ENCODE results near the gene NOS1AP.

DNA sequence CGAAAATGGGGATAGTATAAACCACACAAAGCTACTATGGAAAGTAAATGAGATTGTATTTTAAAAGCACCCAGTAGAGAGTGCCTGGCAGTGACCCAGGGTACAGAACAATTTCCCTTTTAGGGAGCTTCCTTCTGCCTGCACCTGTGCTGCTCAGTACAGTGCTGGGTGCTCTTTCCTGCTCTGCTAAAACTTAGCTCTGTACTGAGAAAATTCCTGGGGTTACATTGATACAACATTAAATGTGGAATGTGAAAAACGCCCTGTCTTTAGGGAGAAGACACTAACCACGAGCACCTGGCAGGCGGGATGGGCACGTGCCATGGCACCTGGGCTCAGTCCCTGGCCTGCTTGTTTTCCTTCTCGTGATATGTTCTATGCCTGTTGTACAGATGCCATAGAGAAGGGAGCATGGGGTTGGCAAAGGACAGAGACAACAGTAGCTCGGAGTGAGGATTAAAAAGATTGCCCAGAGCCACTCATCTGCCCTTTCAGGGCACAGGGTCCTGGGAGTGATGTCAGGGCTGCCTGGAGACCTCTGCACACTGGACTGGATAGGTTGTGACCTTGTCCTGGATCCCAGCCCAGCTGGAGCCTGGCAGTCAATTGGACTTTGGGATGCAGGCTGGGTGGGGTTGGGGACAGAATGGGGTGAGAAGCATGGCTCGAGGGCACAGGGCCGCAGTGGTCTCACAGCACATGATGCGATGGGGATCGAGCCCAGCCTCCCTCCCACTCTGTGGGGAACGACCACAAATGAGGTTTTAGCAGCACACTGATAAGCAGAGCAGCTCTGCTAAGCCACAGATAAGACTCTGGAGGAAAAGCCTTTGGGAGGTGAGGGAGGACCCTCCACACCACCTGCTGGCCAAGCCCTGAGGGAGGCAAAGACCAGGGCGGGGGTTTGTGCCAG is 302.9 kb downstream of the NOS1AP start:
- TF ChIP-seq, protein P1, sequence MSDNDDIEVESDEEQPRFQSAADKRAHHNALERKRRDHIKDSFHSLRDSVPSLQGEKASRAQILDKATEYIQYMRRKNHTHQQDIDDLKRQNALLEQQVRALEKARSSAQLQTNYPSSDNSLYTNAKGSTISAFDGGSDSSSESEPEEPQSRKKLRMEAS (IDR thresholded peaks at IDR 0.05; ENCODE audit: low read depth), result no peak
- TF ChIP-seq, protein P2, sequence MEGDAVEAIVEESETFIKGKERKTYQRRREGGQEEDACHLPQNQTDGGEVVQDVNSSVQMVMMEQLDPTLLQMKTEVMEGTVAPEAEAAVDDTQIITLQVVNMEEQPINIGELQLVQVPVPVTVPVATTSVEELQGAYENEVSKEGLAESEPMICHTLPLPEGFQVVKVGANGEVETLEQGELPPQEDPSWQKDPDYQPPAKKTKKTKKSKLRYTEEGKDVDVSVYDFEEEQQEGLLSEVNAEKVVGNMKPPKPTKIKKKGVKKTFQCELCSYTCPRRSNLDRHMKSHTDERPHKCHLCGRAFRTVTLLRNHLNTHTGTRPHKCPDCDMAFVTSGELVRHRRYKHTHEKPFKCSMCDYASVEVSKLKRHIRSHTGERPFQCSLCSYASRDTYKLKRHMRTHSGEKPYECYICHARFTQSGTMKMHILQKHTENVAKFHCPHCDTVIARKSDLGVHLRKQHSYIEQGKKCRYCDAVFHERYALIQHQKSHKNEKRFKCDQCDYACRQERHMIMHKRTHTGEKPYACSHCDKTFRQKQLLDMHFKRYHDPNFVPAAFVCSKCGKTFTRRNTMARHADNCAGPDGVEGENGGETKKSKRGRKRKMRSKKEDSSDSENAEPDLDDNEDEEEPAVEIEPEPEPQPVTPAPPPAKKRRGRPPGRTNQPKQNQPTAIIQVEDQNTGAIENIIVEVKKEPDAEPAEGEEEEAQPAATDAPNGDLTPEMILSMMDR (IDR thresholded peaks at IDR 0.05), result no peak
- TF ChIP-seq SMC3 (IDR thresholded peaks at IDR 0.05; ENCODE audit: low read depth, low read length) (no peak; the same call in 1 of the 2 replicates), POLR2AphosphoS5 (IDR thresholded peaks at IDR 0.05; ENCODE audit: low read depth, low read length) (no peak), EP300 (IDR thresholded peaks at IDR 0.05; ENCODE audit: borderline replicate concordance in 1 of 2, low read depth in 1 of 2, low read length in 1 of 2) (peak in 1 of 2 experiments; percentile 70; a peak in 1 of 4 replicates), RXRA (IDR thresholded peaks at IDR 0.05; ENCODE audit: borderline replicate concordance, low read depth) (no peak), TCF12 (IDR thresholded peaks at IDR 0.05) (no peak), RAD21 (IDR thresholded peaks at IDR 0.05; ENCODE audit: low read length) (peak; percentile 29), GABPA (IDR thresholded peaks at IDR 0.05; ENCODE audit: low read depth) (no peak), YY1 (IDR thresholded peaks at IDR 0.05; ENCODE audit: low read depth) (no peak)

Measured in SK-N-SH (cell line).